Left lobe of liver (tissue), 2 donors: ENCODE measurements around the gene CDK15. TPM values are rescaled to one million over a fixed set of nuclear protein-coding genes. Genes with fewer than 3 reads are reported as not detected.

Source experiments
- ATAC-seq: fragments of 200-7000 bp; cut with Tn5 transposase; one replicate; pipeline ENCODE4 v1.9.1; 2020; ENCODE audit warnings: mild to moderate bottlenecking, moderate library complexity
- DNase-seq: peaks from one replicate; pipeline ENCODE4 v3.0.0-alpha.2; 2020; ENCODE audit warnings: low spot score
- total RNA-seq: library from RNA; stranded (reverse); gene quantifications from one replicate; pipeline ENCODE4 v1.2.1, GENCODE V29; 2021
- donor health status: DM: no; HTN: no; CAD: no; lungs with moderate emphysema.
- donor health status: DM: no; HTN: yes; CAD: no.

Gene CDK15
- total RNA-seq, 1 donor from 2014 or later = 0.13 TPM

DNA sequence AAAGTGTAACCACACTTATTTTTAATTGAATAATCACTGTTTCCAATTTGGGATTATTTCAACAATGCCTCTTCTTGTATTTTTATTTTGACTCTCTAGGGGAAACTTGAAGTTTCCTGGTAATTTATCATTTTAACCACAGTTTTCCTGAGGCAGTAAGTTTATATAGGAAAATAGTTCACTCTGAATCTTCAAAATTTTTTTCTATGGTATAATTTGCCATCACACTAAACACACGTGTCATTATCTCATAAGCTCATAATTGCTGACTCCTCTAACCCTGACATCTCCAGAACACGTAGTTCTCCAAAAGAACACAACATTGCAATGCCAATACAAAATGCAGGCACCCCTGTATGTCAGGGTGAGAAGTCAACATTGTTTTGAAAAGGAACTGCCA, 125.1 kb downstream of the CDK15 start:
- no peak for ATAC-seq
- no peak for DNase-seq

- ATAC-seq = no peak
- DNase-seq = no peak
Observed at GRCh38 chr2:201931951-201932350, 125.6 kb downstream of the CDK15 start.

DNA sequence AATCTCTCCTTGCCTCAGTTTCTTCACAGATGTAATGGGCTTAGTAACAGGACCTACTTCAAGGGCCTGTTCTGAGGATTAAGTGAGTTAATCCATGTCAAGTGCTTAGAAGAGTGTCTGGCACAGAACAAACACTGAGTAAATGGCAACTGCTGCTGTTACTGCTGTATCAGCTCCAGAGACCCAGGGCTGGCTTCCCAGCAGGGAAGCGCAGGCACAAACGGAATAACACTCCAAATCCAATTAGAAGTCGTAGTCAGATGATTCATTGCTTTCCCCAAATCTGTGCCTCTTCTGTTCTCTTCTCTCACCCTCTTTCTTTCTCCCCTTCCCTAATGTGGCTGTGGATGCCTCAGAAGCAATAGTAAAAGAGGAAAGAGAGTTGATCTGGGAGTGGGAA, 126.2 kb downstream of the CDK15 start:
- DNase-seq = no peak
- no peak for ATAC-seq

- no peak for ATAC-seq
Observed at GRCh38 chr2:201933792-201934237, 127.5 kb downstream of the CDK15 start.

GRCh38 chr2:201936817-201937216, 130.5 kb downstream of the CDK15 start:
- ATAC-seq = no peak

More at GRCh38 chr2:201933792-201934237, 127.5 kb downstream of the CDK15 start:
- DNase-seq = no peak

DNA sequence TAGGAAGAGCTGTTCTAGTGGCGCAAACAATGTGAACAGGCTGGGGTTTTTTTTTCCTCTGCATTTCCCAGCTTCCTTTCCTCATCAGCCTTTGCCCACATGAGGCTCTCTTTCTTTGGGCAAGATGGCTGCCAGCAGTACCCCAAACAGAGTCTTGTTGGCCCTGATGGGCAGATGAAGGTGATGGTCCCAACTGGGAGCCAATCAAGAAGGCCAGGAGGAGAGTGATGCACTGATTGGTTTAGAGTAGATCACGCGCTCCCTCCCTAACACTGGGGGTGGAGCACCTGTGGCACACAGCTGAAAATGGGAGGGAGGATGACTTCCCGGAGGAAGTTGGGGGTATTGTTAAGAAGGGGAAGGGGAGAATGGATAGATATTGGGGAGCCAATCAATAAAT, 131.0 kb downstream of the CDK15 start:
- DNase-seq = no peak
- no peak for ATAC-seq

More at GRCh38 chr2:201936817-201937216, 130.5 kb downstream of the CDK15 start:
- no peak for DNase-seq

GRCh38 chr2:201938156-201938775, 131.9 kb downstream of the CDK15 start:
- ATAC-seq (no peak), DNase-seq (no peak)

- ATAC-seq (no peak), DNase-seq (no peak)
Observed at GRCh38 chr2:201938781-201939180, 132.4 kb downstream of the CDK15 start.

- DNase-seq (no peak), ATAC-seq (no peak)
Observed at GRCh38 chr2:201939453-201939941, 133.2 kb downstream of the CDK15 start.

- no peak for DNase-seq
- no peak for ATAC-seq
Observed at GRCh38 chr2:201942531-201942930, 136.2 kb downstream of the CDK15 start.

Other genes starting within 250 kb of the CDK15 start
- 2.0 TPM for gene TMEM237, start 163.0 kb upstream of the CDK15 start, total RNA-seq
- gene MPP4, start 107.9 kb upstream of the CDK15 start, total RNA-seq = not detected
- 20.8 TPM for gene ALS2, start 25.6 kb upstream of the CDK15 start, total RNA-seq
- gene FZD7, start 227.3 kb downstream of the CDK15 start, total RNA-seq = 0.75 TPM